Right atrium auricular region (tissue), 2 donors: ENCODE measurements around the gene ITGB7. TPM values are rescaled to one million over a fixed set of nuclear protein-coding genes. Genes with fewer than 3 reads are reported as not detected.

Experiments used
- DNase-seq: peaks from one replicate; pipeline ENCODE4 v3.0.0-alpha.2; 2019; ENCODE audit warnings: low spot score
- H3K27ac ChIP-seq, 2 donors: fragments of 200-600 bp; sonication (generic); 1 replicate in 1 of 2; 2 replicates in 1 of 2; pipeline ENCODE4 v1.5.1; 2016 to 2019
- H3K27me3 ChIP-seq, 2 donors: fragments of 200-600 bp; sonication (generic); one replicate each; pipeline versions ENCODE4 v1.5.1 to v1.6.0; 2017 to 2019
- H3K36me3 ChIP-seq: fragments of 200-600 bp; sonication (generic); one replicate; pipeline ENCODE4 v1.5.1; 2016
- H3K4me1 ChIP-seq, 2 donors: fragments of 200-600 bp; sonication (generic); one replicate each; pipeline versions ENCODE4 v1.5.1 to v1.6.0; 2017 to 2019
- H3K4me3 ChIP-seq, 2 donors: fragments of 200-600 bp; sonication (generic); 1 replicate in 1 of 2; 2 replicates in 1 of 2; pipeline ENCODE4 v1.5.1; 2017 to 2019; ENCODE audit warnings: mild to moderate bottlenecking in 1 of 2, moderate library complexity in 1 of 2
- H3K9me3 ChIP-seq, 2 donors: fragments of 200-600 bp; sonication (generic); one replicate each; pipeline ENCODE4 v1.5.1; 2019
- total RNA-seq, 2 donors: library from RNA; depleted of rRNA; stranded (reverse); fragments of >200 nt; gene quantifications; one replicate each; pipeline ENCODE4 v1.1.0, GENCODE V29; 2016
- TF ChIP-seq, protein P1 (sequence below), 2 donors: fragments of 200-600 bp; sonication (generic); IDR thresholded peaks; one replicate each; pipeline ENCODE4 v1.5.1; 2019; ENCODE audit warnings: antibody characterized with exemption in 2 of 2

Gene ITGB7
- total RNA-seq, 2 donors from 2014 or later: 0.47 TPM; not detected in 1

DNA sequence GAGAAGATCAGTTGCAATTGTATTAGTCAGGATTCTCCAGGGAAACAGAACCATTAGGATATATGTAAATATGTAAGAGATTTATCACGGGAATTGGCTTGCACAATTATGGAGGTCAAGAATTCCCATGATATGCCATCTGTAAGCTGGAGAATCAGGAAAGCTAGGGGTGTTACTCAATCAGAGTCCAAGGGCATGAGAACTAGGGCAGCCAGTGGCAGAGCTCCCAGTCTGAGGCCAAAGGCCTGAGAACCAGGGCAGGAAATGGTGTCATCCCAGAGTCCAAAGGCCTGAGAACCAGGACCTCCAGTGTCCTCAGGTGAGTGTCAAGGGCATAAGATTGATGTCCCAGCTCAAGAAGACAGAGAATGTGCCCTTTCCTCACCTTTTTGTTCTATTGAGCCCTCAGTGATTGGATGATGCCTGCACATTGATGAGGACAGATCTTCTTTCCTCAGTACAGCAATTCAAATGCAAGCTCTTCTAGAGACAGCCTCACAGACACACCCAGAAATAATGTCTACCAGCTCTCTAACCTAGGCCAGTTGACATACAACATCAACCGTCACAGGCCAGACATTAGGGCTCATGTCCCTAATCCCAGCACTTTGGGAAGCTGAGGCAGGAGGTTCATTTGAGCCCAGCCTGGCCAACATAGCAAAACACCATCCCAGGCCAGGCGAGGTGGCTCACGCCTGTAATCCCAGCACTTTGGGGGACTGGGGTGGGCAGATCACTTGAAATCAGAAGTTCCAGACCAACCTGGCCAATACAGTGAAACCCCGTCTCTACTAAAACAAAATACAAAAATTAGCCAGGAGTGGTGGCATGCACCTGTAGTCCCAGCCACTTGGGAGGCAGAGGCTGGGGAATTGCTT lies 61.4 kb downstream of the ITGB7 start:
- H3K4me1 ChIP-seq: no peaks in the 10 kb centered on the region
- DNase-seq: no peak
- no peak overlapping the region for H3K27ac ChIP-seq

DNA sequence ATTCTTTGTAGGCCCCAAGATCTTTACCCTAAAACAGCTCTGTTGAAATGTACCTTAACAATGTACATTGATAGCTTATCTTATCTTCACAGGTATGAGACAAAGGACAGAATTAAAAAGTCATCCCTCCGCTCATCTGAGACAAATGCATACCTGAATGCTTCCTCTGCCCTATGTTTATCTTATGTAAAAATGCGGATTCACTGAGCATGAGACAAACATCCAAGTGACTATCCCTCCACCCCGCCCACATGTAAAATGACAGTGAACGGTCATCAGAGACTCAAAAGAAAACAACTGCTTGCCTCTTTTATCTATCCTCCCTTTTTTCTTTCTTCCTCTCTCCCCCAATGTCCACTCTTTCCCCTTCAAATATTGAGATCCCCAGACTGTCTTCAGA lies 63.7 kb downstream of the ITGB7 start:
- no peaks in the 10 kb centered on the region for H3K4me1 ChIP-seq
- no peak overlapping the region for H3K4me3 ChIP-seq
- no peaks in the 10 kb centered on the region for H3K36me3 ChIP-seq
- H3K27me3 ChIP-seq: no peaks in the 10 kb centered on the region
- TF ChIP-seq, protein P1, sequence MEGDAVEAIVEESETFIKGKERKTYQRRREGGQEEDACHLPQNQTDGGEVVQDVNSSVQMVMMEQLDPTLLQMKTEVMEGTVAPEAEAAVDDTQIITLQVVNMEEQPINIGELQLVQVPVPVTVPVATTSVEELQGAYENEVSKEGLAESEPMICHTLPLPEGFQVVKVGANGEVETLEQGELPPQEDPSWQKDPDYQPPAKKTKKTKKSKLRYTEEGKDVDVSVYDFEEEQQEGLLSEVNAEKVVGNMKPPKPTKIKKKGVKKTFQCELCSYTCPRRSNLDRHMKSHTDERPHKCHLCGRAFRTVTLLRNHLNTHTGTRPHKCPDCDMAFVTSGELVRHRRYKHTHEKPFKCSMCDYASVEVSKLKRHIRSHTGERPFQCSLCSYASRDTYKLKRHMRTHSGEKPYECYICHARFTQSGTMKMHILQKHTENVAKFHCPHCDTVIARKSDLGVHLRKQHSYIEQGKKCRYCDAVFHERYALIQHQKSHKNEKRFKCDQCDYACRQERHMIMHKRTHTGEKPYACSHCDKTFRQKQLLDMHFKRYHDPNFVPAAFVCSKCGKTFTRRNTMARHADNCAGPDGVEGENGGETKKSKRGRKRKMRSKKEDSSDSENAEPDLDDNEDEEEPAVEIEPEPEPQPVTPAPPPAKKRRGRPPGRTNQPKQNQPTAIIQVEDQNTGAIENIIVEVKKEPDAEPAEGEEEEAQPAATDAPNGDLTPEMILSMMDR (IDR thresholded peaks at IDR 0.05): no peak
- no peaks in the 10 kb centered on the region for H3K9me3 ChIP-seq
- DNase-seq: no peak
- H3K27ac ChIP-seq: no peak overlapping the region

More for the DNA sequence above, 61.4 kb downstream of the ITGB7 start:
- Histone ChIP-seq H3K9me3 (no peaks in the 10 kb centered on the region), H3K27me3 (no peaks in the 10 kb centered on the region), H3K36me3 (no peaks in the 10 kb centered on the region), H3K4me3 (no peak overlapping the region)
- TF ChIP-seq, protein P1 (IDR thresholded peaks at IDR 0.05): no peak

Other genes starting within 250 kb of the ITGB7 start
- gene EIF4B, start 200.8 kb downstream of the ITGB7 start, total RNA-seq: 100 to 1,000 TPM; 272 to 383 TPM
- gene TNS2, start 157.2 kb downstream of the ITGB7 start, total RNA-seq: 100 to 1,000 TPM in 1 of 2 donors, 10 to 100 TPM in 1; 76.2 to 153 TPM
- 10 to 100 TPM; 33.5 to 64.5 TPM for gene SPRYD3, start 127.9 kb downstream of the ITGB7 start, total RNA-seq
- gene IGFBP6, start 109.6 kb downstream of the ITGB7 start, total RNA-seq: 100 to 1,000 TPM in 1 of 2 donors, 10 to 100 TPM in 1; 99.0 to 358 TPM
- not detected for gene SOAT2, start 103.8 kb downstream of the ITGB7 start, total RNA-seq
- 1 to 10 TPM; 5.9 to 7.4 TPM for gene ZNF740, start 26.5 kb downstream of the ITGB7 start, total RNA-seq
- 1 to 10 TPM; 3.4 to 4.9 TPM for gene CSAD, start 26.3 kb downstream of the ITGB7 start, total RNA-seq
- gene RARG, start 25.0 kb upstream of the ITGB7 start, total RNA-seq: 10 to 100 TPM; 14.8 to 15.0 TPM
- under 1 TPM; 0.12 to 0.59 TPM for gene ESPL1, start 61.0 kb upstream of the ITGB7 start, total RNA-seq
- gene PFDN5, start 88.3 kb upstream of the ITGB7 start, total RNA-seq: 100 to 1,000 TPM; 416 to 549 TPM
- 10 to 100 TPM; 26.9 to 28.3 TPM for gene MYG1, start 92.4 kb upstream of the ITGB7 start, total RNA-seq
- 10 to 100 TPM; 30.4 to 30.8 TPM for gene AAAS, start 114.4 kb upstream of the ITGB7 start, total RNA-seq
- gene SP7, start 129.1 kb upstream of the ITGB7 start, total RNA-seq: not detected
- gene SP1, start 172.9 kb upstream of the ITGB7 start, total RNA-seq: 10 to 100 TPM; 21.2 to 36.6 TPM
- gene AMHR2, start 216.6 kb upstream of the ITGB7 start, total RNA-seq: under 1 TPM; 0.37 to 0.47 TPM
- 10 to 100 TPM; 38.8 to 60.6 TPM for gene PRR13, start 234.5 kb upstream of the ITGB7 start, total RNA-seq
- 100 to 1,000 TPM; 288 to 378 TPM for gene PCBP2, start 244.9 kb upstream of the ITGB7 start, total RNA-seq